GM19463 (cell line): Measurements from ENCODE around the gene SH2D1A.
"Not testable (repeated sequence)": the region's sequence is repeated elsewhere in the genome, so short reads cannot be mapped to it uniquely, and the experiment has no call there.

Experiments
- ATAC-seq: cut with Tn5 transposase; IDR thresholded peaks from one replicate; pipeline ENCODE4 v1.9.1; 2021; ENCODE audit warnings: mild to moderate bottlenecking, moderate library complexity; ENCODE audit not compliant: unreplicated experiment

SH2D1A gene

GRCh38 chrX:124346117-124346876, at the start of gene SH2D1A:
Gene SH2D1A (plus strand): TSS chrX:124346563. CDS start chrX:124346643, 80 bp downstream.
- ATAC-seq: no peak

DNA sequence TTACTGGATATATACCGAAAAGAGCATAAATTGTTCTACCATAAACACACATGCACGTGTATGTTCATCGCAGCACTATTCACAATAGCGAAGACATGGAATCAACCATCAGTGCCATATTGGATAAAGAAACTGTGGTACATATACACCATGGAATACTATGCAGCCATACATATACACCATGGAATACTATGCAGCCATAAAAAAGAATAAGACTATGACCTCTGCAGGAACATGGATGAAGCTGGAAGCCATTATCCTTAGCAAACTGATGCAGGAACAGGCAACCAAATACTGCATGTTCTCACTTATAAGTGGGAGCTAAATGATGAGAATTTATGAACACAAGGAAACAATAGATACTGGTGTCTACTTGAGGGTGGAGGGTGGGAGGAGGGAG, 47.0 kb upstream of the SH2D1A start:
- ATAC-seq: not testable (repeated sequence)

GRCh38 chrX:124300405-124300804, 46.0 kb upstream of the SH2D1A start:
- no peak for ATAC-seq

DNA sequence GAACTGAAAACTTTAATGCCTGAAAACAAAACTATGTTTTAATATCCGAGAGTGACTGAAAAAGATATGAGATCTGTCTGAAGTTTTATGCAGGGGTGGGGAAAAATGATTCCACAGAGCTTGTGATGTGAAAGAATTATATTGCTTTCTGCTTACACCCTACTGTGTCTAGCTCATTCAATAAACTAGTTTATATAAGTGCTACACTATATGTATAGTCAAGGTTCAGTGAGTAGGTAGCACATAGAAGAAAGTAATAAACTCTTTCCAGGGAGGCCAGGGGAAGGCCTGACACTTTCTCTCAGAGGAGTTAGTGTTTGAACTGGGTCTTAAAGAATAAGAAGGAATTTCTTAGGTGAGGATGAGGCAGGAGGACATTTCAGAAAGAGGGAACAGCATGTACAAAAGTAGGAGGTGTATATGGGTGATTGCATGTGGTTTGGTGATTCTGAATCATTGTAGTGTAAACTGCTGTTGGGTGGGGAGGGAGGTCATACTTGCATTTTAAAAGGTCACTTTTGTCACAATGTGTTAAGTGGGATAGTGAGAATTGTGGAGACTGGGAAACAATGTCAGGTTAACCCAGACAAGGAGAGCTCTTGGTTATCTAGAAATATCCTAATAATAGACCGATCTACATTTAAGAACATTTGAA, 39.0 kb upstream of the SH2D1A start:
- ATAC-seq: no peak

DNA sequence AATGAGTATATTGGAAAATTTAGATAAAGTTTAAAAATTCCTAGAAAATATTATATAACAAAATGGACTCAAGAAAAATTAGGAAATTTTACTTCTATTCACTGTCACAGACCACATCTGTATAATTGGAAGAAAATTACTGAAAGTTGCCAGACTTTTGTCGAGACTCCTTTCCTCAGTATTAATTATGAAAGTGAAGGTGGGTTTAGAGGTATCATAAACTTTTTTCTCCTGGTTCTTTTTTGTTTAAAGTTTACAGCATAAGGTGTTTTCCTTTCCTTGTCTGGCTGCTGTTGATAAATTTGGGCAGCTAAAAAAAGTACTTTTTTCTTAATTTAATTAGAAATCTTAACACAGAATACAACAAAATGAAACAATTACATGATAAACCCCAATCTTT, 20.6 kb upstream of the SH2D1A start:
- ATAC-seq: peak; percentile 47

GRCh38 chrX:124328765-124329164, 17.6 kb upstream of the SH2D1A start:
- no peak for ATAC-seq

DNA sequence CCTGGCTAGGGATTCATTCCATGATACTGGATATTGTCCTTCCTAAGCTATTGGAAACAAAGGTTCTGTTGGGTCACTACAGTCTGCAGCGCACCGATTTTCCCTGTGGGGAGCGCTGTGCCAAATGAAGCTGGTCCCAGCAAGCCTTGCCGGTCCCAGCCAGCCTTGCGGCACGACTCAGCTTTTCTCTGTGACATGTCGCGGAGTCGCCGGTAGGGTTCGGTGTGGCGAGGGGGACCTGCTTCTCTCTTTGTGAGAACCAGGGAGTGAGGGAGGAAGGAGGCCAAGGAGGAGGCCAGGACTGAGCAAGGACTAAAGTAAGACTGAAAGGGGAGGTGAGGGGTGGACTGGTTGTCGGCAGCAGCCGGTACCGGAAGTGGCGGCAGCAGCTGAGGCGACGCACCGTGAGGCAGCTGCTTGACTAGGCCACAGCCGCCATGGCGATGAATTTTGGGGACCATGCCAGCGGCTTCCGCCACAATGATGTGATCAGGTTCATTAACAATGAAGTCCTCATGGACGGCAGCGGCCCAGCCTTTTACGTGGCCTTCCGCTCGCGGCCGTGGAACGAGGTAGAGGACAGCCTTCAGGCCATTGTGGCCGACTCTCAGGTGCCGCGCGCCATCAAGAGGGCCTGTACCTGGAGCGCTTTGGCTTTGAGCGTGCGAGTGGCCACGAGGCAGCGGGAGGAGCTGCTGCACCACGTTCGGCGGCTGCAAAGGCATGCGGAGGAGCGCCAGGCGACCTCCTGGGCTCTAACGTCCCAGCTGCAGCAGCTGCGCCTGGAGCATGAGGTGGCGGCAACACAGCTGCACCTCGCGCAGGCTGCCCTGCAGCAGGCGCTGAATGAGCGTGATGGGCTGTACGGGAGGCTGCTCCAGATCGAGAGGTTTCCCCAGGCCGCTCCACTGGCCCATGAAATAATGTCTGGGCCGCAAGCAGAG, 13.6 kb upstream of the SH2D1A start, which contains the start of gene TEX13D:
Gene TEX13D (plus strand): TSS at position 180 of the 944 bp plus-strand sequence. CDS start 258 bp downstream, at position 438.
- no peak for ATAC-seq

GRCh38 chrX:124333862-124334261, 12.5 kb upstream of the SH2D1A start:
- ATAC-seq: peak; percentile 37

DNA sequence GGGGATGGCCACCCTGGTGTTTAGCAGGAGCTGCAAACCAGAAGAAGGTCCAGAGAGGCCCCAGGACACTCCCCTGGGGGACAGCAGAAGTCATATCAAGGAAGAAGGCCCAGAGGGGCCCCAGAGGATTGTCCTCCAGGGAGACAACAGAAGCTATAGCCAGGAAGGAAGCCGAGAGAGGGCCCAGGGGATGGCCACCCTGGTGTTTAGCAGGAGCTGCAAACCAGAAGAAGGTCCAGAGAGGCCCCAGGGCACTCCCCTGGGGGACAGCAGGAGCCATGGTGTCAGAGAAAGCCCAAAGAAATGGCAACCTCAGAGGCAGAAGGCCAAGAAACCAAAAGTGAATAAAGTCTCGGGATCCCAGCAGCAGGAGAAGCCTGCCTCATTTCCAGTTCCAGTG, 11.8 kb upstream of the SH2D1A start:
- ATAC-seq: peak; percentile 3

DNA sequence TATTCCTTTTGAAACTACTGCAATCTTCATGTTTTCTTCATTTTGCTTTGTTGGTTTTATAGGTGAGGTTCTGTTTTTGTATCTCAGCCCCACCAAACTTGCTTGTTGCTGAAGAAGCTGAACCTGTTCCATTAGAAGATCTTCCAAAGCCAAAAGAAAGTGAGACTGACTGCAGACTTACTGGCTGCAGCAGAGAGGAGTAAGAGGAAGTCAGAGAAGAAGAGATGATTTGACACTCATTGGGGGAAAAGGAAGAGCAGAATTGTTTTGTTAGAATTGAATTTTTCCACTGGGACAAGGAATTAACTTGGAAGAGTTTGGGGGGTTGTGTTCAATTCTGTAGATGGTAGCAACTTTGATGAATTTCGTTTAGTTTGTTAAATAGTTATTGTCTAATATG, 10.8 kb upstream of the SH2D1A start:
- no peak for ATAC-seq

DNA sequence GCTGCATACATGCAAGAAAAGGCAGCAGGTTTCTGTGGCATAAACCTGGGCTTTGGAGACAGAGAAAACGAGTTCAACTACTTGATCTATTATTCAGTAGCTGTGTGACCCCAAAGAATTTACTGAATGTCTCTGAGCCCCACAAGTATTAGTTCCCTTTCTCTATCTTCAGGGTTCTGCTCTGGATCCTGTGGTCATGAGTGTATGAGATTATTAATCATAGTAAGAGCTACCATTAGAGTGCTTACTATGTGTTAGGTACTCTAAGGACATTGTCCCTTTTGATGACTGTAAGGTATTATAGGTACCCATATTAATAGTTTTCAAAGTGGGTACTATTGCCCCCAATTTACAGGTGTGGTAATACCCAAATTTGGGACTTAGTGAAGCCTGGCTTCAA, 8.4 kb upstream of the SH2D1A start:
- ATAC-seq: no peak

- no peak for ATAC-seq
These were observed 7.4 kb upstream of the SH2D1A start for GRCh38 chrX:124338733-124339514.

DNA sequence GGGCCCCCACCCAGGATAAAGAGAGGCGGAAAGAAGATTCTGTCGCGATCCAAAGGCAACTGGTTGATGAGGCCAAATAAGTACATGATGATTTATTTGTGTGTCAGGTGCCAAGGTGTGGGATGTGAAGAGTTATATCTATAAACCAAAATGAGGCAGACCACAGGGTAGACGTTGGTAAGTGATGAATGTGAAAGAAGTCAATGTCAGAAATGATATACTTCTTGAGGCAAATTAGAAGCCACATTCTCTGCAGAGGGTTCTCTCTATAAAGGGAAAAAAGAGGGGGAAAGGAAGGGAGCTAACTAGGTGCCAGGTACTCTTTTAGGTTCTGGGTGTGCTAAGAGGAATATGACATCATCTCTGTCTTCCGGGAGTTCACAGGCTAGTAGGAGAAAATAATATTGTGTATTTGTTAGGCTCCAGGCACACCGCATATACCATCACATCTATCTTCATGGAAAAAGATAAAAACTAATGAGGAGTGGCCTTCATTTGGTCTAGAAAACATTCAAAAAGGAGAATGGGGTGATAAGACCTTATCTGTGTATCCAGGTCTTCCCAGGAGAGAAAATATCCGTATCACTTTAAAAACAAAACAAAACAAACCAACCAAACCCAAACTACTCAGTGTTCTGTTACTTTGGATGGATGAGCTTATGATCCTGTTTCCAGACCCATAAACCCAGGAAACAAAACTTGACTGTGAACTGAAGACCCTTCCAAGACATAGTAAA, 4.8 kb upstream of the SH2D1A start:
- no peak for ATAC-seq

- no peak for ATAC-seq
These were observed 4.0 kb upstream of the SH2D1A start for GRCh38 chrX:124342174-124342867.

GRCh38 chrX:124343016-124343415, 3.3 kb upstream of the SH2D1A start:
- ATAC-seq: no peak

GRCh38 chrX:124344246-124344645, 2.1 kb upstream of the SH2D1A start:
- peak; percentile 45 for ATAC-seq

GRCh38 chrX:124346877-124347241, 496 bp downstream of the SH2D1A start:
- ATAC-seq: no peak

- no peak for ATAC-seq
These were observed 879 bp downstream of the SH2D1A start for GRCh38 chrX:124347242-124347641.

GRCh38 chrX:124348182-124348581, 1.8 kb downstream of the SH2D1A start:
- ATAC-seq: no peak
